ENCODE data around the gene GAR1. TPM values are rescaled to one million over a fixed set of nuclear protein-coding genes. Genes with fewer than 3 reads are reported as not detected.

GAR1 gene
- total and polyA plus RNA-seq, 9 of the 15 experiments (the other 6 are each of a cell fraction or from before 2014, with no cell fraction given), result 35.7 to 194 (median 68.2) TPM

DNA sequence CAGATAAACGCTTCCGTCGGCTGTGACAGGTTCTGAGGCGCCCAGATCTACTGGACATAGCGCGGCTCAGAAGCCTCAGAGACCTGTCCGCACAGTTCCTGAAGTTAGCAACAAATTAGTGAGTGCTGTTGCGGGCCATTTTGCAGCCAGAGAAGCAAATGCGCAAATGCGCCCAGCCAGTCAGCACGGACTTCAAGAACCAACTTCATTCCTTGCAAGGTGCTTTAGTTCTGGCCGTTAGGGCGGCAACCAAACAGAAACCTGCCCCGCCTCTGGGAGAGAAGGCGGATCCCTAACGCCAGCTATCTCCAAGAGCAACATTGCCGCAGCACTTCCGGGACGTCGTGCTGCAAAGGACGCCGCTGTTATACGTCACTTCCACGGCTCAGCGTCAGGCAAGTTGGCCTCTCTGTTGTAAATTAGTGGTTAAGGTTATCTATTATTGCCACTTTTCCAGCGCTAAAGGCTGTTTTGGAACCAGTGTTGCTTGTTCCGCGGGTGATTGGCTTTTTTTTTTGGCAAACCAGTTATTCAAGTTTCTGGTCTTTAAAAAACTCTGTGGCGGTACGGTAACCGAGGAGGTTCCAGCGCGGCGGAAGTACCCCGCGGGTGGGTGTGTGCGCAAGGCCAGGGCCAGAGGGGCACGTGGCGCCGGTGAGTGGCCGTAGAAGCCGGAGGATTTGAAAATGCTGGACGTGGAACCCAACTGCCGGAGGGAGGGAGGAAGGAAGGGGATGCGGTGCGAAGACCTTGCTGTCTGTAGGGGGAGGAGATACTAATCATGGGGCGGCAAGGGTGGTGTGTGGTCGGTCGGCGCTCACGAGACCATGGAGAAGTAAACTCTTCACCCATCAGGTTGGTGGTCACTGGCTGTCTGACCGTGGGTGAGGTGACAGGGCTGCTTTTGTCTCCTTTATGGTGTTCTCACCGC lies at the start of gene GAR1 (continued):
- TF ChIP-seq, protein P1, sequence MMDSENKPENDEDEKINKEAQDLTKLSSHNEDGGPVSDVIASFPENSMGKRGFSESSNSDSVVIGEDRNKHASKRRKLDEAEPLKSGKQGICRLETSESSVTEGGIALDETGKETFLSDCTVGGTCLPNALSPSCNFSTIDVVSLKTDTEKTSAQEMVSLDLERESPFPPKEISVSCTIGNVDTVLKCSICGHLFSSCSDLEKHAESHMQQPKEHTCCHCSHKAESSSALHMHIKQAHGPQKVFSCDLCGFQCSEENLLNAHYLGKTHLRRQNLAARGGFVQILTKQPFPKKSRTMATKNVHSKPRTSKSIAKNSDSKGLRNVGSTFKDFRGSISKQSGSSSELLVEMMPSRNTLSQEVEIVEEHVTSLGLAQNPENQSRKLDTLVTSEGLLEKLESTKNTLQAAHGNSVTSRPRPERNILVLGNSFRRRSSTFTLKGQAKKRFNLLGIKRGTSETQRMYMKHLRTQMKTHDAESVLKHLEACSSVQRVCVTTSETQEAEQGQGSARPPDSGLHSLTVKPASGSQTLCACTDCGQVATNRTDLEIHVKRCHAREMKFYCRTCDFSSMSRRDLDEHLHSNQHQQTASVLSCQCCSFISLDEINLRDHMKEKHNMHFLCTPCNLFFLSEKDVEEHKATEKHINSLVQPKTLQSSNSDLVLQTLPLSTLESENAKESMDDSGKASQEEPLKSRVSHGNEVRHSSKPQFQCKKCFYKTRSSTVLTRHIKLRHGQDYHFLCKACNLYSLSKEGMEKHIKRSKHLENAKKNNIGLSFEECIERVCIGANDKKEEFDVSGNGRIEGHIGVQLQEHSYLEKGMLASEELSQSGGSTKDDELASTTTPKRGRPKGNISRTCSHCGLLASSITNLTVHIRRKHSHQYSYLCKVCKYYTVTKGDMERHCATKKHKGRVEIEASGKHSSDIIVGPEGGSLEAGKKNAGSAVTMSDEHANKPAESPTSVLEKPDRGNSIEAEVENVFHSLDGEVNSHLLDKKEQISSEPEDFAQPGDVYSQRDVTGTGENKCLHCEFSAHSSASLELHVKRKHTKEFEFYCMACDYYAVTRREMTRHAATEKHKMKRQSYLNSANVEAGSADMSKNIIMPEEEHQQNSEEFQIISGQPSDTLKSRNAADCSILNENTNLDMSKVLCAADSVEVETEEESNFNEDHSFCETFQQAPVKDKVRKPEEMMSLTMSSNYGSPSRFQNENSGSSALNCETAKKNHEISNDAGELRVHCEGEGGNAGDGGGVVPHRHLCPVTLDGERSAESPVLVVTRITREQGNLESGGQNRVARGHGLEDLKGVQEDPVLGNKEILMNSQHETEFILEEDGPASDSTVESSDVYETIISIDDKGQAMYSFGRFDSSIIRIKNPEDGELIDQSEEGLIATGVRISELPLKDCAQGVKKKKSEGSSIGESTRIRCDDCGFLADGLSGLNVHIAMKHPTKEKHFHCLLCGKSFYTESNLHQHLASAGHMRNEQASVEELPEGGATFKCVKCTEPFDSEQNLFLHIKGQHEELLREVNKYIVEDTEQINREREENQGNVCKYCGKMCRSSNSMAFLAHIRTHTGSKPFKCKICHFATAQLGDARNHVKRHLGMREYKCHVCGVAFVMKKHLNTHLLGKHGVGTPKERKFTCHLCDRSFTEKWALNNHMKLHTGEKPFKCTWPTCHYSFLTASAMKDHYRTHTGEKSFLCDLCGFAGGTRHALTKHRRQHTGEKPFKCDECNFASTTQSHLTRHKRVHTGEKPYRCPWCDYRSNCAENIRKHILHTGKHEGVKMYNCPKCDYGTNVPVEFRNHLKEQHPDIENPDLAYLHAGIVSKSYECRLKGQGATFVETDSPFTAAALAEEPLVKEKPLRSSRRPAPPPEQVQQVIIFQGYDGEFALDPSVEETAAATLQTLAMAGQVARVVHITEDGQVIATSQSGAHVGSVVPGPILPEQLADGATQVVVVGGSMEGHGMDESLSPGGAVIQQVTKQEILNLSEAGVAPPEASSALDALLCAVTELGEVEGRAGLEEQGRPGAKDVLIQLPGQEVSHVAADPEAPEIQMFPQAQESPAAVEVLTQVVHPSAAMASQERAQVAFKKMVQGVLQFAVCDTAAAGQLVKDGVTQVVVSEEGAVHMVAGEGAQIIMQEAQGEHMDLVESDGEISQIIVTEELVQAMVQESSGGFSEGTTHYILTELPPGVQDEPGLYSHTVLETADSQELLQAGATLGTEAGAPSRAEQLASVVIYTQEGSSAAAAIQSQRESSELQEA (IDR thresholded peaks at IDR 0.05; ENCODE audit: low read depth), result peak; percentile 92
- TF ChIP-seq NBN (IDR thresholded peaks at IDR 0.05; ENCODE audit: low read depth), result 0 out of 2 replicates have a peak, but pooled peaks have one; percentile 78
- TF ChIP-seq, protein P2, sequence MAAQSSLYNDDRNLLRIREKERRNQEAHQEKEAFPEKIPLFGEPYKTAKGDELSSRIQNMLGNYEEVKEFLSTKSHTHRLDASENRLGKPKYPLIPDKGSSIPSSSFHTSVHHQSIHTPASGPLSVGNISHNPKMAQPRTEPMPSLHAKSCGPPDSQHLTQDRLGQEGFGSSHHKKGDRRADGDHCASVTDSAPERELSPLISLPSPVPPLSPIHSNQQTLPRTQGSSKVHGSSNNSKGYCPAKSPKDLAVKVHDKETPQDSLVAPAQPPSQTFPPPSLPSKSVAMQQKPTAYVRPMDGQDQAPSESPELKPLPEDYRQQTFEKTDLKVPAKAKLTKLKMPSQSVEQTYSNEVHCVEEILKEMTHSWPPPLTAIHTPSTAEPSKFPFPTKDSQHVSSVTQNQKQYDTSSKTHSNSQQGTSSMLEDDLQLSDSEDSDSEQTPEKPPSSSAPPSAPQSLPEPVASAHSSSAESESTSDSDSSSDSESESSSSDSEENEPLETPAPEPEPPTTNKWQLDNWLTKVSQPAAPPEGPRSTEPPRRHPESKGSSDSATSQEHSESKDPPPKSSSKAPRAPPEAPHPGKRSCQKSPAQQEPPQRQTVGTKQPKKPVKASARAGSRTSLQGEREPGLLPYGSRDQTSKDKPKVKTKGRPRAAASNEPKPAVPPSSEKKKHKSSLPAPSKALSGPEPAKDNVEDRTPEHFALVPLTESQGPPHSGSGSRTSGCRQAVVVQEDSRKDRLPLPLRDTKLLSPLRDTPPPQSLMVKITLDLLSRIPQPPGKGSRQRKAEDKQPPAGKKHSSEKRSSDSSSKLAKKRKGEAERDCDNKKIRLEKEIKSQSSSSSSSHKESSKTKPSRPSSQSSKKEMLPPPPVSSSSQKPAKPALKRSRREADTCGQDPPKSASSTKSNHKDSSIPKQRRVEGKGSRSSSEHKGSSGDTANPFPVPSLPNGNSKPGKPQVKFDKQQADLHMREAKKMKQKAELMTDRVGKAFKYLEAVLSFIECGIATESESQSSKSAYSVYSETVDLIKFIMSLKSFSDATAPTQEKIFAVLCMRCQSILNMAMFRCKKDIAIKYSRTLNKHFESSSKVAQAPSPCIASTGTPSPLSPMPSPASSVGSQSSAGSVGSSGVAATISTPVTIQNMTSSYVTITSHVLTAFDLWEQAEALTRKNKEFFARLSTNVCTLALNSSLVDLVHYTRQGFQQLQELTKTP (IDR thresholded peaks at IDR 0.05; ENCODE audit: low read depth in 1 of 2, partially characterized antibody in 2 of 2), result peak; percentile 57 to 59
- TF ChIP-seq, protein P3, sequence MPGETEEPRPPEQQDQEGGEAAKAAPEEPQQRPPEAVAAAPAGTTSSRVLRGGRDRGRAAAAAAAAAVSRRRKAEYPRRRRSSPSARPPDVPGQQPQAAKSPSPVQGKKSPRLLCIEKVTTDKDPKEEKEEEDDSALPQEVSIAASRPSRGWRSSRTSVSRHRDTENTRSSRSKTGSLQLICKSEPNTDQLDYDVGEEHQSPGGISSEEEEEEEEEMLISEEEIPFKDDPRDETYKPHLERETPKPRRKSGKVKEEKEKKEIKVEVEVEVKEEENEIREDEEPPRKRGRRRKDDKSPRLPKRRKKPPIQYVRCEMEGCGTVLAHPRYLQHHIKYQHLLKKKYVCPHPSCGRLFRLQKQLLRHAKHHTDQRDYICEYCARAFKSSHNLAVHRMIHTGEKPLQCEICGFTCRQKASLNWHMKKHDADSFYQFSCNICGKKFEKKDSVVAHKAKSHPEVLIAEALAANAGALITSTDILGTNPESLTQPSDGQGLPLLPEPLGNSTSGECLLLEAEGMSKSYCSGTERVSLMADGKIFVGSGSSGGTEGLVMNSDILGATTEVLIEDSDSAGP (CRISPR knock-in tag; IDR thresholded peaks at IDR 0.05), result no peak
- TF ChIP-seq TAF7 (tag; IDR thresholded peaks at IDR 0.05), result peak; percentile 51; the same call in 1 of the 2 replicates
- no peak for TF ChIP-seq MEIS2 (IDR thresholded peaks at IDR 0.05; ENCODE audit: partially characterized antibody)
- peak; percentile 90 for TF ChIP-seq DIDO1 (tag; IDR thresholded peaks at IDR 0.05; ENCODE audit: low read depth)
- TF ChIP-seq MAZ (CRISPR knock-in tag; conservative IDR thresholded peaks at IDR 0.05 in 1 of 2, IDR thresholded peaks at IDR 0.05 in 1 of 2), result peak in 1 of 2 experiments; percentile 43; a peak in 3 of 4 replicates
- TF ChIP-seq JUN (IDR thresholded peaks at IDR 0.05; ENCODE audit: borderline replicate concordance, low read depth, low read length), result peak; percentile 14; the same call in 1 of the 2 replicates
- TF ChIP-seq JUN (CRISPR knock-in tag; IDR thresholded peaks at IDR 0.05; ENCODE audit: borderline replicate concordance), result no peak
- peak; percentile 44 to 100; a peak in 3 of 4 replicates for TF ChIP-seq HDAC1 (IDR thresholded peaks at IDR 0.05)
- TF ChIP-seq CHD1 (IDR thresholded peaks at IDR 0.05; ENCODE audit: low read length), result peak; percentile 11

All from K562 (cell line).